DOHH2 (cell line): ENCODE results near the gene GRIPAP1.

ENCODE experiments used
- H3F3A ChIP-seq: fragments of 200-600 bp; sonication (generic), shearing (Covaris generic); 2 replicates; pipeline ENCODE4 v1.6.0; 2016; ENCODE audit warnings: antibody characterized with exemption, mild to moderate bottlenecking; ENCODE audit not compliant: control insufficient read depth, insufficient read depth
- H3K27ac ChIP-seq: fragments of 200-600 bp; sonication (generic); 2 replicates; pipeline ENCODE4 v1.5.1; 2014; ENCODE audit warnings: low read depth, mild to moderate bottlenecking, low read length, moderate library complexity
- H3K27me3 ChIP-seq: fragments of 200-600 bp; sonication (generic); 2 replicates; pipeline ENCODE4 v1.6.1; 2014; ENCODE audit warnings: mild to moderate bottlenecking, low read length, mixed read lengths; ENCODE audit not compliant: control insufficient read depth
- H3K36me3 ChIP-seq: fragments of 200-600 bp; sonication (generic); 2 replicates; pipeline ENCODE4 v1.6.1; 2014; ENCODE audit warnings: mild to moderate bottlenecking, low read length, moderate library complexity, mixed read lengths; ENCODE audit not compliant: control insufficient read depth
- H3K4me1 ChIP-seq: fragments of 200-600 bp; sonication (generic); 2 replicates; pipeline ENCODE4 v1.6.1; 2014; ENCODE audit warnings: mild to moderate bottlenecking, low read length, mixed read lengths; ENCODE audit not compliant: control insufficient read depth
- H3K4me2 ChIP-seq: fragments of 200-600 bp; sonication (generic); 2 replicates; pipeline ENCODE4 v1.6.0; 2014; ENCODE audit warnings: mild to moderate bottlenecking, low read length, moderate library complexity
- H3K4me3 ChIP-seq: fragments of 200-600 bp; sonication (generic); 2 replicates; pipeline ENCODE4 v1.5.1; 2014; ENCODE audit warnings: mild to moderate bottlenecking, low read length, mixed read lengths
- H3K79me2 ChIP-seq: fragments of 200-600 bp; sonication (generic); 2 replicates; pipeline ENCODE4 v1.6.1; 2014; ENCODE audit warnings: mild to moderate bottlenecking, low read length, mixed read lengths; ENCODE audit not compliant: control insufficient read depth
- H3K9me2 ChIP-seq: fragments of 200-600 bp; sonication (generic); replicated peaks from 2 replicates; pipeline ENCODE4 v1.6.1; 2014; ENCODE audit warnings: mild to moderate bottlenecking, low read length, mixed read lengths; ENCODE audit not compliant: control insufficient read depth
- H3K9me3 ChIP-seq: fragments of 200-600 bp; sonication (generic); 2 replicates; pipeline ENCODE4 v1.6.1; 2014; ENCODE audit warnings: antibody characterized with exemption, low read length, mixed read lengths; ENCODE audit not compliant: control insufficient read depth, insufficient read depth
- H4K20me1 ChIP-seq: fragments of 200-600 bp; sonication (generic); 2 replicates; pipeline ENCODE4 v1.6.0; 2014; ENCODE audit warnings: low read depth, mild to moderate bottlenecking, antibody characterized with exemption, low read length, moderate library complexity; ENCODE audit not compliant: control insufficient read depth, insufficient read depth
- CTCF ChIP-seq: fragments of 200-600 bp; sonication (generic); IDR thresholded peaks from one replicate; pipeline ENCODE4 v1.5.1; 2014; ENCODE audit warnings: antibody characterized with exemption, mild to moderate bottlenecking, low read depth, low read length; ENCODE audit not compliant: poor library complexity, severe bottlenecking
- EZH2phosphoT487 ChIP-seq: fragments of 200-600 bp; sonication (generic); IDR thresholded peaks from 2 replicates; pipeline ENCODE4 v1.6.1; 2017; ENCODE audit warnings: borderline replicate concordance, mild to moderate bottlenecking, antibody characterized with exemption, low read length, moderate library complexity, mixed read lengths

The GRIPAP1 gene

GRCh38 chrX:49042581-49043219 is 40.6 kb upstream of the GRIPAP1 start:
- H3K36me3 ChIP-seq = peaks cover 17% of the 10 kb centered on the region
- no peaks in the 10 kb centered on the region for H3K27me3 ChIP-seq
- no peaks in the 10 kb centered on the region for H3K9me2 ChIP-seq
- no peaks in the 10 kb centered on the region for H3K9me3 ChIP-seq
- no peak for TF ChIP-seq EZH2phosphoT487
- no peak for TF ChIP-seq CTCF
- H3K79me2 ChIP-seq = peaks cover 14% of the 10 kb centered on the region
- peak overlapping the region; percentile 26; the same call in 1 of the 2 replicates for H3K27ac ChIP-seq
- no peaks in the 10 kb centered on the region for H3F3A ChIP-seq
- H4K20me1 ChIP-seq = no peaks in the 10 kb centered on the region
- peak overlapping the region; percentile 85 for H3K4me2 ChIP-seq
- H3K4me3 ChIP-seq = peak overlapping the region; percentile 77
- peaks cover 31% of the 10 kb centered on the region for H3K4me1 ChIP-seq

GRCh38 chrX:49041744-49042580 is 39.9 kb upstream of the GRIPAP1 start:
- Histone ChIP-seq H3F3A (no peaks in the 10 kb centered on the region), H3K4me2 (peak overlapping the region; percentile 85), H4K20me1 (no peaks in the 10 kb centered on the region), H3K4me3 (peak overlapping the region; percentile 77), H3K9me2 (no peaks in the 10 kb centered on the region), H3K27me3 (no peaks in the 10 kb centered on the region), H3K36me3 (peaks cover 18% of the 10 kb centered on the region), H3K27ac (peak overlapping the region; percentile 26; the same call in 1 of the 2 replicates), H3K79me2 (peaks cover 14% of the 10 kb centered on the region), H3K9me3 (no peaks in the 10 kb centered on the region), H3K4me1 (peaks cover 31% of the 10 kb centered on the region)
- no peak for TF ChIP-seq EZH2phosphoT487
- TF ChIP-seq CTCF = no peak

- Histone ChIP-seq H3K4me2 (peak overlapping the region; percentile 54), H3K79me2 (peaks cover 14% of the 10 kb centered on the region), H3K9me3 (no peaks in the 10 kb centered on the region), H3K27ac (no peak overlapping the region), H3F3A (no peaks in the 10 kb centered on the region), H3K36me3 (peaks cover 18% of the 10 kb centered on the region), H3K4me1 (peaks cover 31% of the 10 kb centered on the region), H3K27me3 (no peaks in the 10 kb centered on the region), H4K20me1 (no peaks in the 10 kb centered on the region), H3K9me2 (no peaks in the 10 kb centered on the region), H3K4me3 (no peak overlapping the region)
- TF ChIP-seq EZH2phosphoT487 = no peak
- TF ChIP-seq CTCF = no peak
Measured at GRCh38 chrX:49040376-49040955, 38.4 kb upstream of the GRIPAP1 start.
